GM12873 (cell line): ENCODE results near the gene TTC4.

ENCODE experiments used
- TF ChIP-seq, protein P1 (sequence below): IDR thresholded peaks from 2 replicates; pipeline ENCODE4 v1.5.1; 2012; ENCODE audit warnings: low read depth, mild to moderate bottlenecking, moderate library complexity, low read length, control low read depth; ENCODE audit not compliant: insufficient read depth; ENCODE audit errors: missing control alignments

The TTC4 gene

DNA sequence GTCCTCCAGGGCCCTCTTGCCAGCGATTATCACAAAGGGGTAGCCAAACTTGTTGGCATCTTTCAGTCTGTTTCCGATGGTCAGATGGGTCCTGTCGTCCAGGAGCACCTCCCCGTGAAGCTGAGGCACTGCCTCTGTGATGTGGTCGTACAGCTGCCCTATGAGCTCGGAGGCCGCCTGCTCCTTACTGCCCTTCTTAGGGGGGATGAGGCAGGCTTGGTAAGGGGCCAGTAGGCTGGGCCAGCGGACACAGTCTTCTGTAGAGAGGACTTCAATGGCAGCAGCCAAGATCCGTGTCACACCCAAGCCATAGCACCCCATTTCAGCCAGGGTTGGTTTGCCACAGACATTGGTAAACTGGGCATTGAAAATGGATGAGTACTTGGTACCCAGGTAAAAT lies 42.2 kb downstream of the TTC4 start:
- TF ChIP-seq, protein P1, sequence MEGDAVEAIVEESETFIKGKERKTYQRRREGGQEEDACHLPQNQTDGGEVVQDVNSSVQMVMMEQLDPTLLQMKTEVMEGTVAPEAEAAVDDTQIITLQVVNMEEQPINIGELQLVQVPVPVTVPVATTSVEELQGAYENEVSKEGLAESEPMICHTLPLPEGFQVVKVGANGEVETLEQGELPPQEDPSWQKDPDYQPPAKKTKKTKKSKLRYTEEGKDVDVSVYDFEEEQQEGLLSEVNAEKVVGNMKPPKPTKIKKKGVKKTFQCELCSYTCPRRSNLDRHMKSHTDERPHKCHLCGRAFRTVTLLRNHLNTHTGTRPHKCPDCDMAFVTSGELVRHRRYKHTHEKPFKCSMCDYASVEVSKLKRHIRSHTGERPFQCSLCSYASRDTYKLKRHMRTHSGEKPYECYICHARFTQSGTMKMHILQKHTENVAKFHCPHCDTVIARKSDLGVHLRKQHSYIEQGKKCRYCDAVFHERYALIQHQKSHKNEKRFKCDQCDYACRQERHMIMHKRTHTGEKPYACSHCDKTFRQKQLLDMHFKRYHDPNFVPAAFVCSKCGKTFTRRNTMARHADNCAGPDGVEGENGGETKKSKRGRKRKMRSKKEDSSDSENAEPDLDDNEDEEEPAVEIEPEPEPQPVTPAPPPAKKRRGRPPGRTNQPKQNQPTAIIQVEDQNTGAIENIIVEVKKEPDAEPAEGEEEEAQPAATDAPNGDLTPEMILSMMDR: no peak

GRCh38 chr1:54758678-54759348 lies 43.2 kb downstream of the TTC4 start:
- TF ChIP-seq, protein P1: no peak

DNA sequence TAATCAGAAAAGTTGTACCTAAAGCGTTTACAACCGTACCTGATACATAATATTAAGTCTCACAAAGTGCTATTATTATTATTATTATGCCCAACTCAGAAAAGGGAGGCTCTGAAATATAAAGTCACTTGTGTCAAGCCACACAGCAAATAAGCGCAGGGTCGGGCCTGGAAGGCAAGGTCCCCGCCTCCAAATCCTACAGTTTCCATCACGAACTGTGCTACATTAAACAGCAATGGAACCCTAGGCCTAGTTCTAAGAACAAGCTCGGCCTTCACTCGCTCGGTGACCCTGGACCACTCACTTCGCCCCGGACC lies 48.1 kb downstream of the TTC4 start:
- TF ChIP-seq, protein P1: no peak

DNA sequence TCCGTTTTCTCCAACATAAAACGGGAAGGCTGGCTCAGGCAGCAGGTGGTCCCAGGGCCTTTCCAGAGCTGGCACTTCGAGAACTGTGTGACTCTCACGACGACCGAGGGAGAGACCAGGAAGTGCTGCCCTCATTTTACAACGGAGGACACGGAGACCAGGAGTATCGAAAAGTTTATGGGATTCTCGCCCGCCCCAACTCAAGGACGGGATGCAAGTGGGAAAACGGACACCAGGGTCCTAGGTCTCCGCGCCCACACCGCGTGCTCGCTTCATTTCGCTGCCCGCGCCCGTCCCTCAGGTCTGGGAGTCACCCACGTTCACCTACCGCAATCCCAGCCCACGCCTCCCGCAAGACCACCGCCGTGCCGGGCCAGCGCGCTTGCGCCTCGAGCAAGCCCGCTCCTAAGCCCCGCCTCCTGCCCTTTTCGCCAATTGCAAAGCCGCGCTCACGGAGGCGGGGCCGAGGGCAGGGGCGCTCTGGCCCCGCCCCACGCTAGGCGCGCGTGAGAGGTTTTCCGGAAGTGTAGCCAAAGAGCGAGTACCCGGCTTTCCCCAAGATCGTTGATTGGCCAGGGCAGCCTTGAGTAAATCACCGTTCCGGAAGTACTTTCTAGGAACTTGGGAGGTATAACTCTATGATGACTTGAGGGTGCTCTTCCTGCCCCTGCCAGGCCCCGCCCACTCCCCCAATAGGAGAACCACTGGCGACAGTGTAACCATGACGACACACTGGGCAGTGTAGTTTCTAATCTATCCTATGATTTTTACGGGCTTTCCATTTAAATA lies 48.7 kb downstream of the TTC4 start, which contains the start of gene PARS2:
Gene PARS2 (minus strand): TSS at position 391 of the 789 bp plus-strand sequence. CDS start 5,362 bp downstream, outside the sequence.
- TF ChIP-seq, protein P1: no peak

GRCh38 chr1:54764922-54765561 lies 49.4 kb downstream of the TTC4 start:
- TF ChIP-seq, protein P1: no peak

- TF ChIP-seq, protein P1: no peak
Measured at GRCh38 chr1:54766726-54767125, 51.1 kb downstream of the TTC4 start.

- TF ChIP-seq, protein P1: no peak
Measured at GRCh38 chr1:54767526-54767925, 51.9 kb downstream of the TTC4 start.
